K562 (cell line): ENCODE data around the gene PRMT7. TPM values are rescaled to one million over a fixed set of nuclear protein-coding genes. Genes with fewer than 3 reads are reported as not detected.

ENCODE experiments used
- CBFA2T3 ChIP-seq: fragments of 450-650 bp; IDR thresholded peaks from 2 replicates; pipeline ENCODE4 v1.6.1; 2017
- E4F1 ChIP-seq: fragments of 250-450 bp; sonication (Bioruptor Pico); IDR thresholded peaks from 2 replicates; pipeline ENCODE4 v1.5.0; 2021; ENCODE audit warnings: mild to moderate bottlenecking, borderline replicate concordance
- ETS2 ChIP-seq: IDR thresholded peaks from 2 replicates; pipeline ENCODE4 v1.6.1; 2016; ENCODE audit warnings: borderline replicate concordance, missing genetic modification characterization, mild to moderate bottlenecking, moderate library complexity, missing compliant biosample characterization; ENCODE audit not compliant: poor library complexity, severe bottlenecking
- MCM7 ChIP-seq, 2 experiments: fragments of 450-650 bp; IDR thresholded peaks; 2 replicates each; pipeline ENCODE4 v1.6.1; 2016 to 2018
- MTA2 ChIP-seq: fragments of 450-650 bp; IDR thresholded peaks from 2 replicates; pipeline ENCODE4 v1.6.1; 2016; ENCODE audit warnings: low read depth
- PHB ChIP-seq: fragments of 250-450 bp; sonication (Bioruptor Pico); IDR thresholded peaks from 2 replicates; pipeline ENCODE4 v1.5.0; 2021
- RBM14 ChIP-seq: fragments of 200-400 bp; formaldehyde crosslinking; IDR thresholded peaks from 2 replicates; pipeline ENCODE4 v1.6.1; 2018; ENCODE audit warnings: low read depth, mild to moderate bottlenecking, low read length, moderate library complexity, borderline replicate concordance; ENCODE audit not compliant: insufficient read depth
- SREBF1 ChIP-seq: fragments of 150-350 bp; IDR thresholded peaks from 2 replicates; pipeline ENCODE4 v1.6.1; 2014; ENCODE audit warnings: antibody characterized with exemption, low read depth, low read length, borderline replicate concordance
- ZNF318 ChIP-seq, 2 experiments: fragments of 450-650 bp; IDR thresholded peaks; 2 replicates each; pipeline ENCODE4 v1.6.1; 2016; ENCODE audit warnings: mild to moderate bottlenecking in 2 of 2, borderline replicate concordance in 1 of 2, low read depth in 1 of 2, moderate library complexity in 1 of 2
- polyA plus RNA-seq, 8 experiments: library from polyadenylated mRNA; depleted of rRNA in 4 of 8; stranded (reverse) in 5 of 8; unstranded in 3 of 8; fragments of >200 nt; fragmentation: Nextera tagmentation in 2 of 8; fragmentation: Illumina TruSeq in 1 of 8; extraction: Ambion mirVana in 2 of 8; extraction: Trizol in 1 of 8; gene quantifications; 2 replicates each; pipeline versions ENCODE4 v1.2.1 to v1.2.3, GENCODE V29; 2011 to 2014; ENCODE audit warnings: inconsistent platforms in 1 of 8, missing spikeins in 1 of 8
- total RNA-seq, 7 experiments: library from RNA; depleted of rRNA in 6 of 7; stranded (reverse); fragments of >200 nt in 6 of 7; fragmentation: Illumina TruSeq in 2 of 7; extraction: Trizol in 2 of 7; gene quantifications; 2 replicates each; pipeline versions ENCODE4 v1.2.1 to v1.2.3, GENCODE V29; 2011 to 2021; ENCODE audit warnings: low replicate concordance in 1 of 7

Gene PRMT7
- total and polyA plus RNA-seq, 9 of the 15 experiments (the other 6 are each of a cell fraction or from before 2014, with no cell fraction given) = 6.4 to 88.8 (median 73.1) TPM

- TF ChIP-seq E4F1 (no peak), PHB (no peak), SREBF1 (no peak), ZNF318 (IDR thresholded peaks at IDR 0.05; ENCODE audit: borderline replicate concordance in 1 of 2, low read depth in 1 of 2) (no peak), ETS2 (tag) (no peak), MTA2 (no peak), RBM14 (0 out of 2 replicates have a peak, but pooled peaks have one; percentile 77), MCM7 (IDR thresholded peaks at IDR 0.05) (no peak), CBFA2T3 (no peak)
Observed at GRCh38 chr16:68264128-68265077, 46.4 kb upstream of the PRMT7 start, which contains the start of gene SLC7A6 (continued).
